HG02588 (cell line): Measurements from ENCODE around the gene SRGAP2C.
"Not testable (repeated sequence)": the region's sequence is repeated elsewhere in the genome, so short reads cannot be mapped to it uniquely, and the experiment has no call there.

Experiments used
- ATAC-seq: cut with Tn5 transposase; IDR thresholded peaks from one replicate; pipeline ENCODE4 v1.9.1; 2021; ENCODE audit warnings: mild to moderate bottlenecking, moderate library complexity; ENCODE audit not compliant: unreplicated experiment

The SRGAP2C gene

DNA sequence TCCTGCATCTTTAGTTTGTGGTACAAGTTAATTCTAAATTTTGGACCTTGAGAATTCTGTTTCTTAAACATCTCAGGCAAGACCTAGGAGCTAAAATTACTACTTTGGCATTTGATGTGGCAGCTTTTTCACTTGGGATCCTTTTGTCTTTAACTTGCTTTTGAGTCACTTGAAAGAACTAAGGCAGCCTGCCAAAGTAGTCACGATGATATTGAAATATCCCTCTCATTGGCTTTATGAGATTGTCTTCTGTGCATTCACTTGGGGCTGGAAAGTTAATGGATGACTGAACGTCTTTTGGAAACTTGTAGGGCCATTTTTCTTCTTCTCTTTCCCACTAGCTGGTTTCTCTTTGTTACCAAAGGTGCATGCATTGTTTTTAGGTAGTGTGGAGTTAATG lies 90.7 kb downstream of the SRGAP2C start:
- not testable (repeated sequence) for ATAC-seq

DNA sequence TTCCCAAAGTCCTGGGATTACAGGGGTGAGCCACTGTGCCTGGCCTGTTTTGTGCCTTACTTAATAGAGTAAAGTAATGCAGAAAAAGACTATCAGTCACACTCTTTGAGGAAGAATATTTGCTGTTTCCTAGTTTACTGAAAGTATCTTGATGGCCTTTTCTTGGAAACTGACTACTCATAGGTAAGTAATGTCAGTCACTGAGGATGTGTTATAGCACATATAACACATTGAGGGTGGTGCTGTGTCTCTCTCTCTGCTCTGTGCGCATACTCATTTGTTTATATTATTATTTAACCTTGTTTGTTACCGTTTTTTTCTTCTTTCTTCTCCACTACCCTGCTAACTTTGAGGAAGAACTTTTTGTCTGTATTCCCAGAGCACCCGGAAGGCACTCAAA lies 93.4 kb downstream of the SRGAP2C start:
- not testable (repeated sequence) for ATAC-seq

DNA sequence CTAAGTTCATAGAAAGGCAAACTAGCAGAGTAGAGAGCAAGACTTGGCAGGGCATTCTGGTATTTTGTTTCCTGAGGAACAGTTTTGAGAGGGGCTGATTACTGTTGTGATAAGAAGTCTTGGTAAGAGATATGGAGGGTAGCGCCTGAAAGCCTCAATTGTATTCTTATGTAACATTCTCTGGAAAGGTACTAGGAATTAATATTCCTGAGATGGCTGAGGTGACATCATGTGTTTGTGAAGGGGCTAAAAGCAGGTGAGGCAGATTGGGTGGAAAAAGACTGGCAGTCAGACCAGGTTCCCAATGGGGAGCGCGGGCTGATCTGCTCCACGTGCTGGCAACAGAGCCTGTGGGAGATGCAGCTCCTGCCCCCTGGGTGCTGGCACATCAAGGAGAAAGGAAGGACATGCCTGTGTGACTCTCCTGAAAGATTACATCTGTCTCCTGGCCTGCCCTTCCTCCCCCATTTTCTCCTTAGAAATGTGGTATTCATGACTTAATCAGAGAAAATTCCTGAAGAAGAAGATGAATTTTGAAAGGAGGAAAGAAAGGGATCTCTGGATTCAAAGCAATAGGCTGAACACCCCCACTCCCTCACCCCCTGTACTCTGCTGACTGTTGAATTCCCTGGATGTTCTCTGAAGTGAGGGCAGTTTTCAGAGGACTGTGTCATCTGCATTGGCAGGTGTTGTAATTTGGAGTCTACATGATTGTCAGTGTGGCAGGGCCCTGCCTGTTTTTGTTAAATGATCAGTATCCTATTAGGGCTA lies 94.2 kb downstream of the SRGAP2C start:
- ATAC-seq = not testable (repeated sequence)

DNA sequence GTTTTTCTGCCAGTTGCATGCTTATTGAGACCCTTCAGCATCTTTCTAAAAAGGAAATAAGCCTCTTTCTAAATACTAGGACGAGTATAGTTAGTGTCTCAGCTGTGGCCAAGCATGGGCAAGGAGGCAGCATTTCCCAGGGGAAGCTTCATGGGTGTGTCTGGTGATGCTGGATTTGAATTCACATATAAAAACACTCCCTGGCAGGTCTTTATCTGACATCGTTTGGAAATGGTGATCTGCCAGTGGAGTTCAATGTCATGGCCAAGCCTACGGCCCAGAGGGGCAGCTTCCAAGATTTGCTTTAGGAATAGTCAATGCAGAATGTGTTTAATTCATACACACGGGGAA lies 94.7 kb downstream of the SRGAP2C start:
- not testable (repeated sequence) for ATAC-seq

DNA sequence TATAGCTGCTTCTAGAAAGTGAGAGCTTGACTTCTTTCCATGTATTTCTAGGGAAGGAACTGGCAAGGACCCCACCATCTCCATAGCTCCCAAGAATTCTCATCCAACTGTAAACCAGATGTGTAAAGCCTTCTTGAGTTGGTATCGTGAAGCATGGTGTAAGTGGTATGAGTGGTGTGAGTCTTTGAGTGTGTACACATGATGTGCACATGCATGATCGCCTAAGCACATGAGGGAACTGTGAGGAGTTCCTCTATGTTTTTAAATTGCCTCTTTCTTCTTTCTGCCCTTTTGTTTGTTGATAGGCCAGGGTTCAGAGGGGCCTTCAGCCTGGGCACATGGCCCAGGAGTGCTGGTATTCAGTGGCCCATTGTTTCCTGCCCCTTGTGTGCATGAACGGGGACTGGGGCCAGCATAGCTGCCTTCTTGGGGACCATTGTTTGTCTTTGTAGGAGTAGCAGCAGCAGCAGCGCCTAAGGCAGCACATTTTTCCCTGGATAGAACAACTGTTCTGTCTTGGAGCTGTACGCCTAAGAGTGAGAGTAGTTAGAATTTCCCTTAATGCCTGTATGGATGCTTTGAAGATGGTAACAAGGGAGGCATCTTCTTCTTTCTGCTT lies 96.0 kb downstream of the SRGAP2C start:
- not testable (repeated sequence) for ATAC-seq

DNA sequence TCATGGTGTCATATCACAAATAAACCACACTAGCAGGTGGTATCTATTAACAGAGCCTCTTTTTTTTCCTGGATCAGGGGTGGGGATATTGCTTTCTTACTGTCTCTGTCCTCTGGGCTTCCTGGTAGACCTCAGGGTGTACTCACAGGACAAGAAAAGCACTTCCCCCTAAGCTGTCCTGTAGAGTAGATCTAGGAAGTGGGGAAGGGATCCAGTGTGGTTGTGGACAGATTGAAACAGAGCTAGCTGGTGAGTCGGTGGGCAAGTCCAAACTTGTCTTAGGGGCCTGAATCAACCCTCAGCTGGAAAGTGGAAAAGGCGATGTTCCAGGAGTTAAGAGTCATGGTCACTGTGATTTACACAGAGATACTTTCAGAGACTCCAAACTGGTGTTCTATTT lies 96.7 kb downstream of the SRGAP2C start:
- not testable (repeated sequence) for ATAC-seq

DNA sequence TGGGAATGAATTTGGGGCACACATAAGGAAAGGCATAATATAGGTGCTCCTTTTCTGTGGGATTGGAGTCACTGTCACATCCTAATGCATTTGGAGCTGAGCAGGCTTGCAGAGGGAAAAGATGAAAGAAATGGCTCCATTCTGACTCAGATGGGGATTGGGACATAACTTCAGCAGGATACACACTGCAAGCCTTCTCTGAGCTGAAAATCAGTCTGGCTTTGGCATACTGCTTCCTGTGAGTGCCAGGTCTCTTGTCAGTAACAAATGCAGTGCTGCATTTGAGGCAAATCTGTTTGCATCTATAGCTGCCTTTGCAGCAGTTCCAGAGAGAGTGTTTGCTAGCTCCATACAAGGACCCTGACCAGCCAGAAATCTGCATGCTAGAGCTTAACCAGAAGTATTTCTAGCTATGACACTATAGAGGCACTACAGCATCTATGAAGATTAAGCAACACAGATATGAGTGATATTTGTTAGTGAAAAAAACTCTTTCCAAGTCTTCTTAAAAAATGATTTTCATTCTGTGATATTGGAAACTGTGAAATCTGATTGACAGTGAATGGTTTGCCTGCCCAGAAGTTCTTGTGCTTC lies 98.9 kb downstream of the SRGAP2C start:
- ATAC-seq = not testable (repeated sequence)

DNA sequence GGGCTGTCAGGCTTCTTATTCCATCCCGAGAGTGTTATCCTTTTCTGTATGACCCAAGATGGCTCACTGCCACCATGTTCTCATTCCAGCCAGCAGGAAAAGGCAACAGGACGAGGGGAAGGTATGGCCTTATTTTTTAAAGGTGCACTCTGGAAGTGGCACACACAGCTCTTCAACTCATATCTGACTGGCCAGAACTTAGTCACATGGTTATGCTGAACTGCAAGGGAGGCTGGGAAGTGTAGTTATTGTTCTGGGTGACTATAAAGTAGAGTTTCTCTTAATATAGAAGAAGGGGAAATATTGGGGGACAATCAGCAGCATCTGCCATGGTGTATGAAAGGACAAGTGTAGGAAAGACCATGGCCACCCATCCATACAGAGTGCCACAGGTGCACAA lies 107.8 kb downstream of the SRGAP2C start:
- not testable (repeated sequence) for ATAC-seq

DNA sequence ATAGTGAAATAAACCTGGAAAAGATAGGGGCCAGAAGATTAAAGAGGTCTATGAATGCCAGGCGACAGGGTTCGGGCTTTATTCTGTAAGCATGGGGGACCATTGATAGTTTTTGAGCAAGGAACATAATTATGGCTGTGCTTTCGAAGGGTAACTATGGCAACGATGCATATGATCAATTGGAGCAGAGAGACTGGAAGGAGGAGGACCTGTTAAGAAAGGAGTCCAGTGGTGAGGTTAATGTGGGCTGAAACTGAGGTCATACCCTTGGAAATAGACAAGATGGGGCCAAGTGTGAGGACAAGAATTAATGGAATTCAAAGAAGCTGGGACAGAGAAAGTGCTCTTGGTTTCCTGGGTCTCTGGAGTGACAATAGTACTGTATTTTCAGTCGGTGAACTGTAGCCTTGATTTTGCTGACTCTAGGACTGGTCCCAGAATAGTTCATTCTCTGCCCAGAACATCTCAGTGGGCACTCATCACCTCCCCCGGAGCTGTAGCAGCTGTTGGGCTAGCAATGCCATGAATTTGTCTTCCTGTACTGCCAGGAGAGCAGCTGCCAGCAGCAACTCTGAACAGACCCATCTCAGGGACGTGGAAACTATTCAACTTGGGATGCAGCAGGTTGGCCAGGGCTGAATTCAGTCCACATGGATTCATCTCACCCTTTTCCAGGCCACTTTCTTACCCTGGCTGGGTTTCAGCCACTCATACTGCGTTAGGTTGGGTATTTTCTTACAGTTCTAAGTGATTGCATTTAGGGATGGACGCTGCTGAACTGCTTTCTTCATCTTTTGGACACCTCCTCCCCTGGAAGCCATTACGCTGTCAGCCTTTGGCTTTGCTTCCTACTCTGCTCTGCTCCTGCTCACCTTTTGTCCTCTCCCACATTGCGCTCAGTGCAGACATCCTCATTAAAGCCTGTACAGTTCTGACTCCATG lies 108.8 kb downstream of the SRGAP2C start:
- ATAC-seq = not testable (repeated sequence)

DNA sequence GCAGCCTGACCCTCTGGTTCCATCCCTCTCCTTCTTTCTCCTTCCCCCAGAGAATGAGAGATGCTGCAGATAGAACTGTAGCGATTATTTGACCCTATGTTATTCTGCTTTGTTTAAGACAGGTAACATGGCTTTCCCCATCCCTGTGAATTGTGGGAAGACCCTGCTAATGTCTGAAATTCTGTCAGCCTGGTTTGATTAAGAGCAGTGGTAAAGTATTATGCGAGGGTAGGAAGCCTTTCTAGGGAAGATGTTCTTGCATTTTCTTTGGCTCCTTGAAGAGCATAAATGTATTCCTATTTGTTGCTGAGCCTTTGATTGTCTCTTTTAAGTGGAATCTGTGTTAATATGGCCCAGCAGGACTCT lies 109.4 kb downstream of the SRGAP2C start:
- ATAC-seq = not testable (repeated sequence)

DNA sequence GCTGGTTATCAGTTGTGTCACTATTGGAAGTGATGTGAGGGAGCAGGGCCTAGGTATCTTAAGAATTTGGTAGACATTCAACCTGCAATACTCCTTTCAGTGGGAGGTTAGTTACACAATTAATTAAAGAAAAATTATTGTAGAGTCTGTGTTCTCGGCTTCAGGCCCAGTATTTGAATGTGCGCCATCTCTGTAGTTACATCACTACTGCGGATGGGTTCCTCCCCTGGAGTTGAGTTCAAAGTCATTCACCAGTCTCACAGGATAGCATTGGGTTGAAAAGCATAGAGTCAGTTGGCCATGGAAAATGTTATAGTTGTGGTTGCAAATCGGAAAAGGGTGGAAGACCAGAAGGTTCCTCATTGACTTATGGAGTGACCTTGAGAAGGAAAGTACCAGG lies 111.8 kb downstream of the SRGAP2C start:
- not testable (repeated sequence) for ATAC-seq

DNA sequence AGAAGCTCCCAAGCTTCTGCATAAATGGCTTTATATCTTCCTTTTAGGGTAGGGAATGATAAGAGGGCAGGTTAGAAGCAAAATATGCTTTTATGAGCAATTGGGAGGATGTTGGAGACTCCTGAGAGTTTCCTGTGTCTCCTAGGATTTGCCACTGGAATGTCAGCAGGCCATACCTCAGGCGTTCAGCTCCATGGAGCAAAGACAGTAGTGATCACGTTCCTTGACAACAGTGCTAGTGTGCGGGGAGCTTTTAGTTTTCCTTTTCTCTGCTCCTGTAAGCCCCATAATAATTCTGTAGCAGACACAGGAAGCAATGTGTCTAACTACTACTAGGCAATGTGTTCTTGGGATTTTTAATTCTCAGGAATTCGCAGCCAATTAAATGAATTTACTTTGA lies 113.8 kb downstream of the SRGAP2C start:
- not testable (repeated sequence) for ATAC-seq

DNA sequence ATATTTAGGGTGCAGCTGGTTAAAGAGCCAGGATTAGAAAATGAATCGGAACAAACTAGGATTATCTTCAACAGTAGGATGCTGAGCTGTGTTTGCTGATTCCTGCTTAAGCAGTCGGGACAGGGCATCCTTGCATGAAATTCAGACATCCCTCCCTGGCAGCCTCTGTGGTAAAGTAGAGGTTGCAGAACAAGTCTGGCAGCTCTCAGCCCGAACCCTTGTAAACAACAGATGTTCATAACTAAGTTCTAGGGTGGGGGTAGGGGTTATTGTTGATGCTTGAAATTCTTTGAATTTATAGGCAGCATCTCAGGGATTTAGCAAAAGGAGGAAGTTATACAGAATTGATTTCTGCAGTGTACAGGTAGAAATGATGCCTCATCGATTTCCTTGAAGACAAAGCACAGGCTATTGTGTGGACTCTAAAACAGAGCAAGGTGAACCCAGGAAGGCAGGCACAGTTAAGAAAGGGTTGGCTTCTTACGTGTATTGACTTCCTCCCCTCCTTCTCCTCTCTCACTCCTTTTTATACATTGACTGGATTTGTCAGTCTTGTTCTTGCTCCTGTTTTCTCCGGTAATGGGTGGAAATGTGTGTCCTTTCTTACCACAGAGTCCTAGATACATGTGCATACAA lies 114.9 kb downstream of the SRGAP2C start:
- not testable (repeated sequence) for ATAC-seq

DNA sequence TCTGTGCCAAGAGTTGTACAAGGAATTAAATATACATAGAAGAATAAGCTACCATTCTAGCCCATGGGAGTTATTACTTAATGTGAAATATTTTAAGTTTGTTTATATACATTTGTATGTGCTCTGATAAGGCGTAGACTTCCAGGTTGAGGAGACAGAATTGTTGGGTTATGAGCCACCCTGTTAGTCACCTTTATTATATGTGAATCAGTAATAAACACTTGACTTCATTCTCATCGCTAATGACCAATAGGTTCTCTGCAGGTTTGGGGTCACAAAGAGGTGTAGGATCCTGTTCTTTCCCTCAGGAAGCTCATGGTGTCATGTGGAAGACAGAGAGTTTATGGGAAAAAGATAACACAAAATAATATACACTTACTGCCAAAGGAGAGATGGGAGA lies 117.1 kb downstream of the SRGAP2C start:
- ATAC-seq = not testable (repeated sequence)

DNA sequence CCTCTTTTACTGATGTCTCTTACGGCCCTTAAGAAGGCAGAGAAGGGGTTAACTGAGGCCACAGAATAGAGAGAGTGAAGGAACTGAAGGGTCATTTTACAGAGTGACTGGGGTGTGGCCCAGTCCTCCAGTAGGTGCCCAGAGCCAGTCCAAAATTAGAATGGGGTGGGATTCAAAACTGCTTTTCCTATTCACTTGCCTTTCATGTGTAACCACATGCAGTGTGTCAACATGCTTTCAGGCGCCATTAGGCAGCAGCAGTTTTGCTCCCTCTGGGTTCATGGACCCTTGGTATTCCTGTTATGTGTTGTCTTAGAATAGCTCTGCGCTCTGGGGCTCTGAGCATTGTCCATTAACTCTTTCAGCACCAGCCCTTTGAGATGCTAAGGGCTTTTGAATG lies 123.0 kb downstream of the SRGAP2C start:
- ATAC-seq = not testable (repeated sequence)

DNA sequence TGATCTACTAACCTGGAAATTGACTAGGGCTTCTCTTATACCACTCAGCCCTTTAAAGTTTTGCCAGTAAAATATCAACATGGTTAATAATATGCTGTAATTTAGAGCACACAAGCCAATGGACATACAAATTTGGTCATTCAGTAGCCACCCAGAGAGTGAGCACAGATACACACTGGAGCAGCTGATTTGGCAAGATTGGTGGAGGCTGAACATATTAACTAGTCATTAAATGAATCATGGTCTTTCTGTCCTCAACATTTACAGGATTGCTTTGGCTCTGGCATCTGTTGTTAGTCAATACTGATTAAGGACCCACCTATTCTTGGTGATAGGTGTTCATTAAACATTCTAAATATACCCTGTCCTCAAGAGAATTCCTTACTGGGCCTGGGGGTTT lies 130.7 kb downstream of the SRGAP2C start:
- not testable (repeated sequence) for ATAC-seq

DNA sequence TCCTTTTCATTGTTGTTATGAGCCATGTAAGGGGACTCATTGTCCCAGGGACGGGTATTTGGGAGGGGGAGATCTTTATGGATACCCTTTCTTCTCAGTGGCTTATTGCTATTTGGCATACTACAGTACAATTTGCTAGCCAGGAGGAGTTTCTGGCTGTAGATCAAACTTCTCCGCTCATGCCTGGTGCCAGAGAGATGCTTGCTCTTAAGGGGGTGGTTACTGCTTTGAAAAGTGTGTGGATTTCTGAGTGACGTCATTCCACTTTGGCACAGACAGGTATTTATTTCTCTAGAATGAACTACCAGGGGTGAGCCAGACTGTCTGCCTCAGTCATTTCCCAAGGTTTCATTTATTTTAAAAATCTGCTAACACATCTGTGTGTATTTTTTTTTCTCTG lies 131.3 kb downstream of the SRGAP2C start:
- not testable (repeated sequence) for ATAC-seq

DNA sequence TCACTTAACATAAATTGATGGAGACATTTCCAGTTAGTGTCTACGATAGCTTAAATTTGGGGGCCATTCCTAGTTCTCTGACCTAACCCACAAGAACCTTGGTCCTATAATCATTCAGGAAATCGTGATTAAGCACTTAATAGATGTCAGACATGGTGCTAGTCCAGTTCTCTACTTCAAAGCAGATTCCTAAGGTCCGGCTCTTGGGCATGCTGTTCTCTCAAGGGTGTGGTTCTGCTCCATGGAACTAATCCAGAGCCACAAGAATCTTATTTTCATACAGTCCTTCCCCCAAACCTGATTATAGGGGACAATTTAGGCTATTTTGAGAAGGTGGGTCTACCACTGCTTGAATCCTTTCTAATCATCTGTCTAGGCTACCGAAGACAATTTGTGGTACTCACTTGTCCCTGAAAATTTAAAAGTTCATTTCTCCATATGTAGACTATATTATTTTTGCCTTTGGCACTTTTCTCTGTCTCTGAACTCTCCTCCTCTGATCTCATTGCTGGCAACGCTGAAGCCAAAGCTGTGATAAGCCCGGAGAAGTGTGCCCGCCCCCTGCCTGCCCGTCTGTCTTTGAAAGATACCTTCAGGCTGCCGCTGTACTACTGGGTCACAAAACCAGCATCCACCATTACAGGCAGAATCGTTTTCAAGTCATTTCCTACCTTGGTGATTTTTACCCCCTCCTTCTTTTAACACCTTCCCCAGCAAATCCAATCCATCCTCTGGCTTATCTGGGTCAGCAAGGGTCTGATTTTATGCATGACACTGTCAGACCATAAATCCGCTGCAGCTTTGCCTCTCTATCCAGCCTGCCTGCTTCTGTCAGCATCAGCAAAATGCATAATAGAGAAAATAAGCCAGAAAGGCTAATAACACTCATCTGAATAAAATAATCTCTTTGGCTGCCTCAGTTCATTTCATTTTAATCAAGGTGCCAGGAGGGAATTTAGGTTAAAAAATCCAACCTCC lies 133.0 kb downstream of the SRGAP2C start:
- ATAC-seq = not testable (repeated sequence)

DNA sequence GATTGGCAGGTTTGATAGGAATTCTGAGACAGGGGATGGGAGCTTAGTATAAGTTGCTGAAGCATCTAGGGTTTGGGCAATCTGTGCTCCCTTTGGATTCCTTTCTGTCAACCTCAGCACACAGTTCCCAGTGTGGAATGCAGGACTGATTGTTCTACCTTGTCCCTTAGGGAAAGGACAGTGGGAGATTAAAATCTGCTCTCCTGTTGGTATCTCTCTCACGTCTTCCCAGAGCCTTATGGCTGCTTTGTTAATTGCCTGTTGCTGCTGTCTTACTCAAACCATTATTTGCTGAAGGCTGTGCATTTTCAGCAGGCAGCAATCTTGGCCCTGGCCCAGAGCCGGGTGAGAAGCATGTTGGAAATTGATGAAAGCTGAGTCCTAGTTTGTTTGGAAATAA lies 133.9 kb downstream of the SRGAP2C start:
- not testable (repeated sequence) for ATAC-seq
